ENCODE measurements around the gene HSPA14.
"Not testable (repeated sequence)": the region's sequence is repeated elsewhere in the genome, so short reads cannot be mapped to it uniquely, and the experiment has no call there.

HSPA14 gene

DNA sequence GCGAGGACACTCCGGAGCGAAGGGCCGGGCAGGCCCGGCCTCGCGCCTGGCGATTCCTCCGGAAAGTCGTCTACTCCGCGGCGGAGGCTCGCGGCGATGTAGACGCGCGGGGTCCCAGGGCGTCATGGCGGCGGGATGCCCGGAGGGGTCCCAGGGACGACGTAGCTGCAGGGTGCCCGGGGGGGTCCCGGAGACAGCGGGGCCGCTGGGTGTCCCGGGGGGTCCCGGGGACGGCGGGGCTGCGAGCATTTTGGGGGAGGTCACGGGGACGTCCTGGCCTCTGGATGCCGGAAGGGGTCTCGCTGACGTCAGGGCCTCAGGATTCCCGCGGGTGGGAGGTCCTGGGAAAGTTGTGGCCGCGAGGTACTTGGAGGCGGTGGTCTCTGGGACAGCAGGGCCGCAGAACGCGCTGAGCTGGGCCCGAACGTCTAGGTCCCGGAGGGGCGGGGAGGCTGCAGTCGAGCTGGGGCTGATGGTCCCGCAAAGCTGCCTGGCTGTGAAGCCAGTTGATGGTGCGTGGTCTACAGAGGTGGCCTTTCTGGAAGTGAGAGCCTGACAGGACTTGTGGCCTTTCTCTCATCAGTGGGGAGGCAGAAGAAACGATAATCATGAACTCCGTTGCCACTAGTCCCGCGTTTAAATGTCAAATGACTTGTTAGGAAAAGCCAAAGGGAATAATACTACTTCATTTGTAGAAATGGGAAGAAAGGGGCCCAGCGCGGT is 637 bp downstream of the HSPA14 start:
- DNase-seq: no peak

DNA sequence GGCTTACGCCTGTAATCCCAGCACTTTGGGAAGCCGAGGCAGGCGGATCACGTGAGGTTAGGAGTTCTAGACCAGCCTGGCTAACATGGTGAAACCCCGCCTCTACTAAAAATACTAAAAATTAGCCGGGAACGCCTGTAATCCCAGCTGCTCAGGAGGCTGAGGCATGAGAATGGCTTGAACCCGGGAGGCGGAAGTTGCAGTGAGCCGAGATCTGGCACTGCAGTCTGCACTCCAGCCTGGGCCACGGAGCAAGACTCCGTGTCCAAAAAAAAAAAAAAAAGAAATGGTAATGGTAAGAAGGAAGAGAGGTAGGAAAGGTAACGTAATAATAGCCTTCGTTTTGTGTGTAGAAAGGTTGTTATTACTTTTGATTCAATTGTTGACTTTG is 1.2 kb downstream of the HSPA14 start:
- DNase-seq: no peak

DNA sequence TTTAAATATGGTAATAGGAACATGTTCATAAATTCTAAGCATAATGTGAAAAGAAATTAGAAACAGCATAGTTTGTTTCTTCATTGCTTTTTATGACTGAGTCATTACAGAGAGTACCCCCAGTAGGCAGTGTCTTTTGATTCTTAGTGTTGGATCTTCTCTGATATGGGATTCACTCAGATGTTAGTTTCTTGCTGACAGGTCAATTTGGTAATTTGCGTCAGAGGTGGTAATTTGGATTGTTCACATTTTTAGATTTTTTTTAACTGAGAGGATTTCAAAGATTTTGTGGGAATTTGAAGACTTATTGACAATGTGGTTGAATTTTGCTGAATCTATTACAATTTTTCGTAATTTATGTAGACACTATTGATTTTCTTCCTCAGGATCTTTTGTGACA is 2.1 kb downstream of the HSPA14 start:
- no peak for DNase-seq

DNA sequence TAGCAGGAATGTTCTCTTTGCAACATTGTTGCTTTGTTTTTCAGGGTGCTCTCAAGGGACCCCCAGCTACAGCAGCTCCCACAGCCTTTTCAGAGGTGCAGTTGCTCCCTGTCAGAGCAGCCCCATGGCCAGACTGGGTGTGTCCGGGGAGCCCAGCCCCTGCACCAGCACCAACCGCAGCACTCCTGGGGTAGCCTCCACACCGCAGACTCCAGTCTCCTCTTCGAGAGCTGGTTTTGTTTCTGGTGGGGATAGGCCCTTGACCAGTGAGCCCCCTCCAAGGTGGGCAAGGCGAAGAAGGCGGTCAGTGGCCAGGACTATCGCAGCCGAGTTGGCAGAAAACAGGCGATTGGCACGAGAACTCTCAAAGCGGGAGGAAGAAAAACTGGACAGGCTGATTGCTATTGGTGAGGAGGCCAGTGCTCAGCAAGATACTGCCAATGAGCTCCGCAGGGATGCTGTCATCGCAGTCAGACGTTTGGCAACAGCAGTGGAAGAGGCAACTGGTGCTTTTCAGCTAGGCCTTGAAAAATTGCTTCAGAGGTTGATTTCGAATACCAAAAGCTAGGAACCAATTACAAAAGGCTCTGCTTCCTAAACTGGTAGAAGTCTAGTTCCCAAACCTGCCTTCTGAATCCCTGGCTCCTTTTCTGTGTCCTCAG is 5.4 kb downstream of the HSPA14 start:
- no peak for DNase-seq

DNA sequence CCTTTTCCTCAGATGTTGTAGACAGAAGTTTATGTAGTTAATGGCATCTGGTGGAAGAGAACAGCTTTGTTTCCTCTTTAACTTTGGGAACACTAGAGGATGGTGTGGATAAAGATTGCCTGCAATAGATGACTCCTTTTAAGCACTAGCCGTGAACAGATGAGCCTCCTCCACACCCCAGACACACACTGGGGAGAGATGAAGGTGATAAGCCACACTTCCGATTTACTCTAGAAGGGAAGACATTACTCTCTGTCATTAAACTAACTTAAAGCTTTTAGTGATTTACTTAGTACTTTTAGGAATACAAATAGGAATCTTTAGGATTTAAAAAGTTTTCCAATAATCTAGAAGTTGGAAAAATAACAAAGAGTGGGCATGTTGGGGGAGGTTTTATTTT is 6.8 kb downstream of the HSPA14 start:
- DNase-seq: no peak

DNA sequence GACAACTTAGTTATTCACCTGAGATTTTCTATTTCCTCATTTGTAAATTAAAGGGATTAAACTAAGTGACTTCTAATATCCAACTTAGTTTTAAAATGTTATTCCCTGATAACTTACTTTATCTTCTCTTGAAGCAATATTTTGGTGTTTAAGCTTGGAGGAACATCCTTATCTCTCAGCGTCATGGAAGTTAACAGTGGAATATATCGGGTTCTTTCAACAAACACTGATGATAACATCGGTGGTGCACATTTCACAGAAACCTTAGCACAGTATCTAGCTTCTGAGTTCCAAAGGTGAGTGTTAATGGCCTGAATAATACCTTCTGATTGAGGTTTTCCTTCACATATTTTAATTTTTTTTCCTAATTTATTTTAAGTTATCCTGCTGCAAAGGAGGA is 14.1 kb downstream of the HSPA14 start:
- no peak for DNase-seq

DNA sequence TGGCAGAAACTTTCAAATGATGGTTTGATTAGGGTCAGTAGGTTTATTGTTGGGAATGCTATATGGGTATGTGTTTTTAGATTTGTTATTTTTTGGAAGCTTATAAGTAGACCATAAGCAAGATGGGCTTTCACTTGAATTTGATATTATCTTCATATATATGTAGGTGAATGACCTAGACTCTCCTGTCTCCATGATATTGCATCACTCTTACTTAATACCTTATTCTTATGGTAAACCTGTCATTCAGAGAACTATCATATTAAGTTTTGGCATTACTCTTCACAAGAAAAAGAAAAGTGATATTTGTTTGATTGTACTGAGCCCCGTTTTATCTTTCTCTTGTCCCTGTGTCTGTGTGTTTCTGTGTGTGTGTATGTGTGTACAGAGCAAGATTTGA is 17.3 kb downstream of the HSPA14 start:
- DNase-seq: no peak

DNA sequence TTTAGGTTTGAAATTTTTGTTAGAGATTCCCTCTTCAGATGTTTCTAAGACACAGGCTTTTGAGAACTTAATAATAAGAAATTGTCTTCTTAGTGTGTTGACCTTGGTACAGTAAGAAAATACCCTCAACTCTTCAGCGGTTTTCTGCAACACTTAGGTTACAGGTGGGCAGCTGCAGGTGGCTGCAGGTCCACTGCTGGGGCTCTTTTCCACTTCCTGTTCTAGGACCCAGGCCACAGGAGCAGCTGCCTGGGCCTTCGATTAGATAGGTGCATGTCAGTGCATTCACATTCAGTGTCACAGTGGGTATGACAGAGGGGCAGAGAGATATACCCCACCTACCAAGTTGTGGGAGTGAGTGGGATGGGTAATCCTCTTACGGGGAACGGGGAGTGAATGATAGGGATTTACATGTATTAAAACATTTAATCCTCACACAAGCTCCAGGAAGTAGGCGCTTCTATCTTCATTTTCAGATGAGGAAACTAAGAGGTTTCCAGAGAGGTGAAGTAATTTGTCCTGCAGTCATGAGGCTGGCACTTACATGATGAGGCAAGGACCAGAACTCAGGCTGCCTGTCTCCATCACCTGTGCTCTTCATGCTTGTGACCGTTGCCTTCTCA is 20.3 kb downstream of the HSPA14 start:
- DNase-seq: no peak

DNA sequence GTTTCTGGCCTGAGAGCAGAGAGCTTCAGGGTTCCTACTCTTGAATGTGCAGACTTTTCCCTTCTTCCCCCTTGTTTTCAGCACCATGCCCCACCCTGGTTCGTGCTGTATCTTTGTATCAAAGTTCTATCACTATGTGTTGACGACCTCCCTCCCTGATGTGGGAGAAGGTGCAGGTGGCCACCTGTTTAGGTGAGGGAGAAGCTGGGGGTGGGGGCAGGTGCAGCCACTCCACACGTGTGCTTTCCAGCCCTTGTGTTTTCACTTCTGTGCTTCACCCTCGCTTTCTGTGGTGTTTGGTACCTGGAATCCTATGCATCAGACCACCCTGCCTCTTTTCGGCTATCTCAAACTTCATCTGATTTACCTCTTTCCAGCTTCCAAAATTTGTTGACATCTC is 20.9 kb downstream of the HSPA14 start:
- DNase-seq: no peak

DNA sequence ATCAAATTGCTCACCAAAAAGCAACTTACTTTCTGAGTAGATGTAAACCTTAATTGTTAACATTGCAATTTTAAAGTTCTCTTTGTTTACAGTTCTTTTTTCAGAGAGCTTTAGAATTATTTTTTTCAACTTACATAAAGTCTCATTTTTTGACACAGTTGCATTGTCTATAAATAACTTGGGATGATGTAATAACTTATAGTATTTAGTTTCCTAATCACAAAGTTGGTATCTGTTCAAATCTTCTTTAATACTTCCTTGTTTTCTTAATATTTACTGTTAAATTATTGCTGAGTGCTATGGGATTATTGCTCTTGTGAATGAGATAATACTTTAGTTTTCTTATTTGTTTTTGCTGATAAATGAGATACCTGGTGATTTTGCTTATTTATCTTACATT is 21.7 kb downstream of the HSPA14 start:
- DNase-seq: no peak

DNA sequence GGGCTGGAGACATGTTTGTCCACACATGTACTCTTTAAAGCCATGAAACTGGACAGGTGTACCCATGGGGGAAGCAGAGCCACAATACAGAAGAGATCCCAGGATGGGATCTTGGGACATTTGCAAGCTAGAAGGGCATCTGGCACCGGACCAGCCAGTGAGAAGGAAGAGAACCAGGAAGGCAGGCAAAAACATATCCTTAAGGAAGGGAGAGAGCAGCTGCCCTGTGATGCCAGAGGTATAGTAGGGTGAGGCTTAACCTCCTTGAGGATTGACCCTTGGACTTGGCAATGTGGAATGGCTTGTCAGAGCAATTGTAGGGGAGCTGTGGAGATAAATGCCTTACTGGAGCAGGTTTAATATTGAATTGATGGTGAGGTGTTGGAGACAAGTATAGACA is 22.7 kb downstream of the HSPA14 start:
- DNase-seq: no peak

DNA sequence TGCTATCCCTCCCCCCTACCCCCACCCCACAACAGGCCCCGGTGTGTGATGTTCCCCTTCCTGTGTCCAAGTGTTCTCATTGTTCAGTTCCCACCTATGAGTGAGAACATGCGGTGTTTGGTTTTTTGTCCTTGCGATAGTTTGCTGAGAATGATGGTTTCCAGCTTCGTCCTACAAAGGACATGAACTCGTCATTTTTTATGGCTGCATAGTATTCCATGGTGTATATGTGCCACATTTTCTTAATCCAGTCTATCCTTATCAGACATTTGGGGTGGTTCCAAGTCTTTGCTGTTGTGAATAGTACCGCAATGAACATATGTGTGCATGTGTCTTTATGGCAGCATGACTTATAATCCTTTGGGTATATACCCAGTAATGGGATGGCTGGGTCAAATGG is 26.4 kb downstream of the HSPA14 start:
- DNase-seq: not testable (repeated sequence)

DNA sequence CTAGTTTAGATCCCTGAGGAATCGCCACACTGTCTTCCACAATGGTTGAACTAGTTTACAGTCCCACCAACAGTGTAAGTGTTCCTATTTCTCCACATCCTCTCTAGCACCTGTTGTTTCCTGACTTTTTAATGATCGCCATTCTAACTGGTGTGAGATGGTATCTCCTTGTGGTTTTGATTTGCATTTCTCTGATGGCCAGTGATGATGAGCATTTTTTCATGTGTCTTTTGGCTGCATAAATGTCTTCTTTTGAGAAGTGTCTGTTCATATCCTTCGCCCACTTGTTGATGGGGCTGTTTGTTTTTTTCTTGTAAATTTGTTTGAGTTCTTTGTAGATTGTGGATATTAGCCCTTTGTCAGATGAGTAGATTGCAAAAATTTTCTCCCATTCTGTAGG is 26.8 kb downstream of the HSPA14 start:
- DNase-seq: not testable (repeated sequence)

DNA sequence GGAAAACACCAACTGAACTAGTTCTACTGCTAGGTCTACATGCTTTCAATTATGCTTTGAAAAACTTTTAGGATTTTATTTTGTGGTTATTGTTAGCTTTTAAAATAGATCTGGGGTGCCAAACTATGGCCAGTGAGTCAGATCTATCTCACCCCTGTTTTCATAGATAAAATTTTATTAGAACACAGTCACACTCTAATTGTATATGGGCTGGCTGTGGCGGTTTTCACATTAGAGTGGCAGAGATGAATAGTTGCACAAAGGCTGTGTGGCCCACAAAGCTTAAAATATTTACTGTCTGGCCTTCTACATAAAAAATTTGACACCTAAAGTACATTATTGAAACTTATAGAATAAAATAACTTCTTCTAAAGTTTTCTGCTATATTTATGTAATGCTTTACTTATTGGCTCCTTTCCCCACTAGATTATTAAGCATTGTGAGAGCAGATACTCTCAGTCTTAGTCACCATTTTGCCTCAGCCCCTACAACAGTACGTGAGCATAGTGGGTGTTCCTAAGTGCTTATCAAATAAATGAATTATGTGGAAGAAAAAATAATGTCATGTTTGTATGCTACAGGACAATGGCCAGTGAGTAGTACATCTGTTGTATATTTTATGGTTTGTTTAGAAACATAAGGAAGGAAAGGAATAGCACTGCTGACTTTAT is 35.1 kb downstream of the HSPA14 start:
- no peak for DNase-seq

DNA sequence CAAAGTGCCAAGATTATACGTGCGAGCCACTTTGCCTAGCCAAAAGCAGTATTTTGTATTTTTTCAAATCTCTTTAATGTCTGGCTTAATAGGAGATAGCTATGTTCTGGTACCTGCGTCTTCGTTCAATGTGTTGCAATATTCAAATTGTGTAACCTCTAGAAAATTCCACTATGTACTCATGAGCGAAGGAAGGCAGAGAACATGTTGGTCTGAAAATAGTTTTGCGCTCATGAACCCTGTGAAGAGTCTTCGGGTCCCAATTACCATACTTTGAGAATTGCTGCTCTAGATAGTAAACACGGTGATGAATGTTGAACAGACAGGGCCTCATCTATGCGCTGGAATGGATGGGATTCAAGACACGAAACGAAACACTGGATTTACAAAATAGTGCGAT is 37.8 kb downstream of the HSPA14 start:
- no peak for DNase-seq

DNA sequence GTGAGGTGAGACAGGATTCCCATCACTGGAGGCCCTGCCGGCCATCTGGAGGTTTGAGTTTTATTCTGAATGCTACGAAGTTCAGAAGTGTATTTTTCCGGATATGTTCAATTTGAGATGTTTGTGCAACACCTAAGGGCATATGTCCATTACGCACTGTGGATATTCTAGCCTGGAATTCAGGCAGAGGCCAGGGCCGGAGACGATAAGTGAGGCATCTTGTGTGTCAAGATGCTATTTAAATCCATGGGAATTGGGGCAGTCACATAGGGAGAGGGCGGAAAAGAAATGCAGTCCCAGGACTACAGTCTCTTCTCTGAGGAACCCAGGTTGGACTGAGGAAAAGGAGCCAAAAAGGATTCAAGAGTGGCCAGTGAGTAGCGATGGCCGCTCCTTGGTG is 38.7 kb downstream of the HSPA14 start:
- DNase-seq: no peak

DNA sequence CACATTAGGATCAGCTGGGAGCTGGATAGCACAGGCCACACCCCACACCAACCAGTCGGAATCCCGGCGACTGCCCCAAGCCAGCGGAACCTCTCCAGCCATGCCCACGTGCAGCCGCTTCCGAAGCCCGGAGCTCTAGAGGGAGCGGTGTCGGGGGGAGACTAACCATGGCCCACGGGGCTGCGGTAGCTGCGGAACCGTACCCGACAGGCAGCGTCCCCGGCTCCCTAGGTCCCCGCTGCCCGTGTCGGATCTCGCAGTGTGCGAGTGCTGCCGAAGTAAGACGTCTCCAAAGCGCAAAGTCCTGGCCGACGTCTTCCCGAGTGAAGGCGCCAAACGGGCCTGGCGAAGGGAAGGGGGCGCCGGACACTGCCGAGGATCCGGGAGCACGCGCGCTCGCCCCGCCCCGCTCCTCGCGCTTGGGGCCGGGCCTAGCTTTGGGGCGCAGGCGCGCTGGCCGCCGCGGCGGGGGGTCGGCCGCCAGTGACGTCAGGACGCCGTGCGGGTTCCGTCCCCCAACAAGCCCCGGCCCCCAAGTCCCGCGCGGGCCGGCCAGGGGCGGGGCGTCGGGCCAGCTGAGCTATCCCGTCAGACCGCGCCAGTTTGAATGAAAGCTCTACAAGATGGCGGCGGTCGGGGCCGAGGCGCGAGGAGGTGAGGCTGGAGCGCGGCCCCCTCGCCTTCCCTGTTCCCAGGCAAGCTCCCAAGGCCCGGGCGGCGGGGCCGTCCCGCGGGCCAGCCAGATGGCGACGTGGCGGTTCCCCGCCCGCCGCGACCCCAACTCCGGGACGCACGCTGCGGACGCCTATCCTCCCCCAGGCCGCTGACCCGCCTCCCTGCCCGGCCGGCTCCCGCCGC is 40.4 kb downstream of the HSPA14 start, which contains the start of gene SUV39H2:
SUV39H2 (plus strand) TSS at position 601 of the 858 bp plus-strand sequence; CDS start at position 624, 23 bp downstream.
- DNase-seq: peak; percentile 40

DNA sequence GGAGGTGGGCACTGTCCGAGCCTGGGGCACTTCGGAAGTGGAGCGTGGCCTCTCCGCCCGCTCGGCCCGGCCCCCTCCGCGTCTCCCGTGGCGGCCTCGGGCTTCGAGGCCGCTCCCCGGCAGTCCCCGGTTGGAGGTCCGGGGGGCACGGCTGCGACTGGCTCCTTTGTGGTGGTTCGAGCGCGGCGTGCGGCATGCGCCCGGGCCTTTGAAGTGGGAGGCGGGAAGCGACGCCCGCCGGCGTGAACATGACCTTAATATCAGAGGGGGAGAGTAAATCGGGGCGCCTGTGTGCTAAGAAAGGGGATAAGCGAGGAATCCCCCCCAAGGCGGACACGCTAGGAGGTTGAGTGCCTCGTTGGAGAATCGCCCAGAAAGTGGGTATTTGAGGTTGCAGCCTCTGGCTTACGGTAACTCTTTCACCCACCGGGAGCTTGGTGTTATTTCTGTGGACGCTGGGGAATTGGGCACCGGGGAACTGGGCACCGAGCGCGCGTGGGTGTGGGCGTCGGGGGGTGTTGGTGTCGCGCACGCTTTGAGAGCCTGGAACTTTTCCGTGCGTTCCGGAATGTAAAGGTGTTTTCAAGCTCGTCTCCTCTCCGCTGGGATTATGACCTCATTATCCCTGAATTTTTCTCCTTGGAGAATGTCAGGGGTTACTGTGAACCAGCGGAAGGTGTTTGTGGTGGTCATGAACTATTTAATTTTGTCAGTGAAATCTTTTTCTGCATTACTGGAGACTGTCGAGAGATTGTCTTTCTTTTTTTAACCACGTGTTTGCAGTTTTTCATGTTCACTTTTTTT is 41.2 kb downstream of the HSPA14 start:
- no peak for DNase-seq

DNA sequence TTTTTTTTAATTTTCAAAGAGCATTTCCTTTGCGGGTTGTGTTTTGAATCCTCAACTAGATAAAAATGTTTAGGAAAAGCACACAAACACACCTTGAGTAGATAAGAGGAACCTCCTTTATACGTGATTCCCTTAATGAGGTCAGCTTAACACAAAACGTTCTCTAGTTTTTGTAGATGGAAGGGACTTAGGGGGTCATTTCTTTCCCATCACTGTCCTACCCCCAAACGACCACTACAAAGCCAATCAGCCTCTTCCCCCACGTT is 41.8 kb downstream of the HSPA14 start:
- DNase-seq: no peak

DNA sequence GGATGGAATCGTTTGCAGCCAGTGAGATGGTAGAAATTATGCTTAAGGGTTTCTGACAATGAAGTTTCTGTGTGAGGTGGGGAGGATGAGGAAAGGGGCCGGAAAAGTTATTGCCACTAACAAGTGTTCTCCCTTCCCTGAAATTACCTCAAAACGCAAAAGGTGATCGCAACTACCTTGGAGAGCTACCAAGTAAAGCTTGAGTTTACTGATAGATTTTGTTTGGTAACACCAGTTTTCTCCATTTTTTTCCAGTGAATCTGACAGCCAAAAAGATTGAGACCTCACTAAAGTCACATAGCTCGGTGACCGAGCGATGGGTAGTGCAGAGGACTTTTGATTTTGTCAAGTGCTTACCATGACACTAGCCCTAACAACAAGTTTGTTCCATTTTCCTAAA is 42.1 kb downstream of the HSPA14 start:
- no peak for DNase-seq

DNA sequence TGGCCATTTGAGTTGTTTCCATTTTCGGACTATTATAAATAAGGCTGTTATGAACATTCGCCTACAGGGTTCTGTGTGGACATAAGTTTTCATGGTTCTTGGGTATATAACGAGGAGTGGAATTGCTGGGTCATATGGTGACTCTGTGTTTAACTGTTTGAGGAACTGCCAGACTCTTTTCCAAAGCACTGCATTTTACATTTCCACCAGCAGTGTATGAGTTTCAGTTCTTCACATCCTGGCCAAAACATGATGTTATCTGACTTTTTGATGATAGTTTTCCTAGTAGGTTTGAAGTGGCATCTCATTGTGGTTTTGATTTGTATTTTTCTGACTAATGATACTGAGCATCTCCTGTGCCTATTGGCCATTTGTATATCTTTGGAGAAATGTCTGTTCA is 46.0 kb downstream of the HSPA14 start:
- DNase-seq: no peak

DNA sequence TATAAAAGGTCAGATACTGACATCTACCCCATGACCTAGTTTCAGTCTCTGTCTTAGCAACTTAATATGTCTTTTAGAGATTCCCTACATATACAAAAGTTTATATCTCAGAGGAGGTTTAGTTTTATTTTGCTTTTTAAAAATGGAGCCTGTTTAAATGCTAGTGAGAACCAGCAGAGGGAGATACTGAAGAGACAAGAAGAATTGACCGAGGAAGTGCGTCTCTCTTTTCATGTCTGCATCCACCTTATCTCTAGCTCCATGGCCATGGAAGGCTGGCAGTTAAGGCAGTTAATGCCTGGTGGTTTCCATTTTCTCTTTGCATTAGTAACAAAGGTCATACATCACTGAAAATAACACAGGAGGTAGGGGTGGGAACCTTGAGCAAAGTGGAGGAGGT is 51.2 kb downstream of the HSPA14 start:
- no peak for DNase-seq
